ENCODE results near the gene PGM2L1.
"Not testable (repeated sequence)": the region's sequence is repeated elsewhere in the genome, so short reads cannot be mapped to it uniquely, and the experiment has no call there.

PGM2L1 gene

GRCh38 chr11:74380746-74381439, 17.3 kb downstream of the PGM2L1 start:
- no peak overlapping the region for H3K27ac ChIP-seq
- TF ChIP-seq, protein P1, sequence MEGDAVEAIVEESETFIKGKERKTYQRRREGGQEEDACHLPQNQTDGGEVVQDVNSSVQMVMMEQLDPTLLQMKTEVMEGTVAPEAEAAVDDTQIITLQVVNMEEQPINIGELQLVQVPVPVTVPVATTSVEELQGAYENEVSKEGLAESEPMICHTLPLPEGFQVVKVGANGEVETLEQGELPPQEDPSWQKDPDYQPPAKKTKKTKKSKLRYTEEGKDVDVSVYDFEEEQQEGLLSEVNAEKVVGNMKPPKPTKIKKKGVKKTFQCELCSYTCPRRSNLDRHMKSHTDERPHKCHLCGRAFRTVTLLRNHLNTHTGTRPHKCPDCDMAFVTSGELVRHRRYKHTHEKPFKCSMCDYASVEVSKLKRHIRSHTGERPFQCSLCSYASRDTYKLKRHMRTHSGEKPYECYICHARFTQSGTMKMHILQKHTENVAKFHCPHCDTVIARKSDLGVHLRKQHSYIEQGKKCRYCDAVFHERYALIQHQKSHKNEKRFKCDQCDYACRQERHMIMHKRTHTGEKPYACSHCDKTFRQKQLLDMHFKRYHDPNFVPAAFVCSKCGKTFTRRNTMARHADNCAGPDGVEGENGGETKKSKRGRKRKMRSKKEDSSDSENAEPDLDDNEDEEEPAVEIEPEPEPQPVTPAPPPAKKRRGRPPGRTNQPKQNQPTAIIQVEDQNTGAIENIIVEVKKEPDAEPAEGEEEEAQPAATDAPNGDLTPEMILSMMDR (IDR thresholded peaks at IDR 0.05) = no peak
- no peak for DNase-seq (ENCODE audit: low spot score)

GRCh38 chr11:74377689-74378088, 20.5 kb downstream of the PGM2L1 start:
- no peak overlapping the region for H3K27ac ChIP-seq
- no peak overlapping the region for H3K4me3 ChIP-seq
- DNase-seq (ENCODE audit: low spot score) = no peak
- TF ChIP-seq, protein P1 (IDR thresholded peaks at IDR 0.05) = no peak

More at GRCh38 chr11:74380746-74381439, 17.3 kb downstream of the PGM2L1 start:
- no peak overlapping the region for H3K4me3 ChIP-seq

- H3K27ac ChIP-seq = no peak overlapping the region
- TF ChIP-seq, protein P1 (IDR thresholded peaks at IDR 0.05) = no peak
- no peak overlapping the region for H3K4me3 ChIP-seq
- no peak for DNase-seq (ENCODE audit: low spot score)
These were observed 24.9 kb downstream of the PGM2L1 start for GRCh38 chr11:74373382-74373781.

DNA sequence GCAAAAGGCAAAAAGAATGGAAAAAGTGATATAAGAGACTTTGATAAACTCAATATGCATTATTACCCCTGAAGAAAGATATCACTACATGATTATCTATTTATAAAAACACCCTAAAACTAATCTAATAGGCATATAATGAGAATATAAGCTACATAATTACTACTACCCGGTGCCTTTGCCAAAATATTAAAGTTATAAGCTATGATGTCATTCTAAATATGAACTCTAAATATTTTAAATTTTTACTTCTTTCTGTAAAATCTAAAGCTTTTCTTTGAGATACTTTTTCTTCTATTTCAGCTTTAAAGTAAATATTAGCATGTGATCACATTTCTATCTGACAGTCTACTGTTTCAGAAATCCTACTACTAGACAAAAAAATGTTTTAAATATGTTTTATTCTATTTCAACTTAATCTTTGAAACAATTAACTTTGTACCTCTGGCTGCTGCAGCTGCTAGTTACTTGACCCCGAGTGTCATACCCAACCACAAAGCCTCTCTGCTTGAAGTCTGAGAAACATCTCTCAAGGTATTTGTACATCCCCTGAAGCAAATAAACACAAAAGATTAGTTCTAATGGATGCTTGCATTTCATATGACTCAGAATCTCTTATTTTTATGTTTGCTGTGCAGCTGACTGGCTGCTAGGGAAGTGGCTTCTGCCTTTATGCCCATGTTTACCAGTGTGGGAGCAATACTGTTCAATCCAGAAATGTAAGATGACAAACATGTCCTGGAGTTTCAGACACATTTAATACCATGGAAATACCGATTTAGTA, 26.8 kb downstream of the PGM2L1 start:
- no peak overlapping the region for H3K27ac ChIP-seq
- H3K4me3 ChIP-seq = no peak overlapping the region
- DNase-seq (ENCODE audit: low spot score) = no peak
- TF ChIP-seq, protein P1 (IDR thresholded peaks at IDR 0.05) = no peak

GRCh38 chr11:74370123-74370522, 28.1 kb downstream of the PGM2L1 start:
- Histone ChIP-seq H3K4me3 (no peak overlapping the region), H3K27ac (no peak overlapping the region)
- TF ChIP-seq, protein P1 (IDR thresholded peaks at IDR 0.05) = no peak
- no peak for DNase-seq (ENCODE audit: low spot score)

DNA sequence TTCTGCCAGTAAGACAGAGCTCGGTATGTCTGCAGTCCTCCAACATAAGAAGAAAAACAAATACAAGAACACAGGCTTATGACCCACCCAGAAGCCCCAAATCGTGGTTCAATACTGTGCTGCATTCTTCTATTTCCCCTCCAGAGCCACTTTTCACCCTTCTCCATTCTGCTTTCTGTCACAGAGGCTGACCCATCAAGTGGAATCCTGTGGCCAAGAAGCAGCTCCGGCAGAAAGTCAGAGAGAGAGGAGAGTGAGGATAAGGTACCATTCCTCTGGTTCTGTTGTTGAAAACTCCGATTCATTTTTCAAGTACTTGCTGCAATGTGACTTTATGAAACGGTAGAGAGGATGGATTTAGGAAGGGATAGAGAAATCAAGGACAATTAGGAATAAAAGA, 30.4 kb downstream of the PGM2L1 start:
- no peak for DNase-seq (ENCODE audit: low spot score)
- no peak overlapping the region for H3K27ac ChIP-seq
- TF ChIP-seq, protein P1 (IDR thresholded peaks at IDR 0.05) = no peak

GRCh38 chr11:74366576-74366975, 31.7 kb downstream of the PGM2L1 start:
- H3K4me3 ChIP-seq = no peak overlapping the region
- no peak overlapping the region for H3K27ac ChIP-seq
- DNase-seq (ENCODE audit: low spot score) = no peak
- TF ChIP-seq, protein P1 (IDR thresholded peaks at IDR 0.05) = no peak

More for the DNA sequence above, 30.4 kb downstream of the PGM2L1 start:
- no peak overlapping the region for H3K4me3 ChIP-seq

DNA sequence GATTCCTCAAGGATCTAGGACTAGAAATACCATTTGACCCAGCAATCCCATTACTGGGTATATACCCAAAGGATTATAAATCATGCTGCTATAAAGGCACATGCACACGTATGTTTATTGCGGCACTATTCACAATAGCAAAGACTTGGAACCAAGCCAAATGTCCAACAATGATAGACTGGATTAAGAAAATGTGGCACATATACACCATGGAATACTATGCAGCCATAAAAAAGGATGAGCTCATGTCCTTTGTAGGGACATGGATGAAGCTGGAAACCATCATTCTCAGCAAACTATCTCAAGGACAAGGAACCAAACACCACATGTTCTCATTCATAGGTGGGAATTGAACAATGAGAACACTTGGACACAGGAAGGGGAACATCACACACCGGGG, 32.4 kb downstream of the PGM2L1 start:
- H3K27ac ChIP-seq; DNase-seq (ENCODE audit: low spot score); H3K4me3 ChIP-seq: not testable (repeated sequence)
